Measurements from ENCODE around the gene CRP. TPM values are rescaled to one million over a fixed set of nuclear protein-coding genes. Genes with fewer than 3 reads are reported as not detected.
A peak's percentile ranks its signal among the peaks of the same experiment; 100 is the strongest.
"Not testable (repeated sequence)": the region's sequence is repeated elsewhere in the genome, so short reads cannot be mapped to it uniquely, and the experiment has no call there.

CRP gene
- total RNA-seq, 4 donors from 2014 or later = not detected

DNA sequence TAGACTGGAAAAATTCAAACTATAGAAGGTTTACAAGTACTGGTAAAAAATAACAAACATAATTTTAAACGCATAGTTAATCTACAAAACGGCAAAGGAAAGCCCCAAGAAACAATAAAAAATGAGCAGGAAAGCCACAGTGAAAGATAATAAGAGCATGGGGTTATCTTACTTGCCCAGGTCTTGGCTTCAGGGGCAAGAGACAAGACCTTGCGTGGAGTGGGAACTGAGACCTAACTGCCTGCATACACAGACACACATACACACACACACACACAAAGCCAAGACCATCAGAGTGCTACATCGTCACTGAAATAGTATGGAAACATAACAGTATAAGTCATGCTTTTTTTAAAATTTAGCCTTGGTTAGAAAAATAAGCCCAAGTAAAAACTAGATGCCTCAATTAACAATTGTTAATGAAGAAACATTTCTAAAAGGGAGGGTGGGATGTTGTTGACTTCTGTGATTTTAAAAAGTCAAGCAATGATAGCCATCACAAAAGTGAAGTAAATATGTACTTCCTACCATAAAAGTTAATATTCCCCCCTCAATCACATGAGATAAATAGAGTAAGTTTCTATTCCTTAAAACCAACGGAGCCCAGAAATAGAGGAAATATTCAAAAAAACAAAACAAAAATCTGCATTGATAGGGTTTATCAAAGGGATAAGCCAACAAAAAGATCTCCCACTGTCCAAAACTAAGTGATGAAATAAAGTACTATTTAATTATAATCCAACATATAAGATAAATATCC lies 29.4 kb upstream of the CRP start:
- H3K36me3 ChIP-seq = no peaks in the 10 kb centered on the region
- no peak overlapping the region for H3K27ac ChIP-seq
- no peak overlapping the region for H3K4me3 ChIP-seq
- H3K27me3 ChIP-seq = no peaks in the 10 kb centered on the region
- no peaks in the 10 kb centered on the region for H3K9me3 ChIP-seq
- no peaks in the 10 kb centered on the region for H3K4me1 ChIP-seq
- no peak for DNase-seq
- no peak for TF ChIP-seq CTCF (IDR thresholded peaks at IDR 0.05)
- TF ChIP-seq POLR2A (IDR thresholded peaks at IDR 0.05) = no peak

- DNase-seq = no peak
- no peak for TF ChIP-seq CTCF (IDR thresholded peaks at IDR 0.05)
- no peak for TF ChIP-seq POLR2A (IDR thresholded peaks at IDR 0.05)
- H3K27me3 ChIP-seq = no peaks in the 10 kb centered on the region
- H3K4me1 ChIP-seq = no peaks in the 10 kb centered on the region
- H3K4me3 ChIP-seq = no peak overlapping the region
- H3K27ac ChIP-seq = no peak overlapping the region
- no peaks in the 10 kb centered on the region for H3K9me3 ChIP-seq
- H3K36me3 ChIP-seq = no peaks in the 10 kb centered on the region
Observed at GRCh38 chr1:159737238-159737916, 23.0 kb upstream of the CRP start.

GRCh38 chr1:159723188-159723587 lies 8.8 kb upstream of the CRP start:
- not testable (repeated sequence) for H3K9me3 ChIP-seq, H3K27me3 ChIP-seq, H3K4me3 ChIP-seq, H3K27ac ChIP-seq, H3K36me3 ChIP-seq, DNase-seq, H3K4me1 ChIP-seq

GRCh38 chr1:159719990-159720389 lies 5.6 kb upstream of the CRP start:
- TF ChIP-seq CTCF (IDR thresholded peaks at IDR 0.05) (no peak), POLR2A (IDR thresholded peaks at IDR 0.05) (no peak)
- peaks cover 0 to 2% (median 0%) of the 10 kb centered on the region in 4 donors for H3K9me3 ChIP-seq

DNA sequence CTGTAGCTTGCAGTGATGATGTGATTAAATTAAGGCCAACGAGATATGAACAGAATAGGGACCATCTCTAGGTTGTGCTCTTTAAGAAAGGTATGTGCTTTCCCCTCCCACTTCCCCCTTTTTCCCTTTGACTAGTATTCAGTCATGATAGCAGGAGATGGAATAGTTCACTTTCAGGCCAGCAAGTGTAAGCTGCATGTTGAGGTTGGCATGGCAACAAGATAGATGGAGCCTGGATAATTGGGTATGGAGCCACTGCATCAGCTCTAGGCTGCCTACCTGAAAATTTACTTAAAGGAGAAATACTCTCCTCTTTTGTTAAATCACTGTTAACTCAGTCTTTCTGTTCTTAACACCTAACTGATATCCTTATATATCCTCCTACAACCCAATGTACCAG lies 1.5 kb upstream of the CRP start:
- no peaks in the 10 kb centered on the region for H3K36me3 ChIP-seq
- H3K4me3 ChIP-seq = no peak overlapping the region
- no peak for TF ChIP-seq CTCF (IDR thresholded peaks at IDR 0.05)
- TF ChIP-seq POLR2A (IDR thresholded peaks at IDR 0.05) = no peak
- H3K27me3 ChIP-seq = no peaks in the 10 kb centered on the region
- H3K27ac ChIP-seq = no peak overlapping the region
- H3K4me1 ChIP-seq = no peaks in the 10 kb centered on the region
- H3K9me3 ChIP-seq = no peaks in the 10 kb centered on the region
- no peak for DNase-seq

More at GRCh38 chr1:159719990-159720389, 5.6 kb upstream of the CRP start:
- no peak for DNase-seq
- no peaks in the 10 kb centered on the region for H3K36me3 ChIP-seq
- no peaks in the 10 kb centered on the region for H3K27me3 ChIP-seq
- H3K27ac ChIP-seq = no peak overlapping the region
- no peak overlapping the region for H3K4me3 ChIP-seq
- H3K4me1 ChIP-seq = no peaks in the 10 kb centered on the region

- Histone ChIP-seq H3K4me1 (no peaks in the 10 kb centered on the region), H3K9me3 (no peaks in the 10 kb centered on the region), H3K27me3 (no peaks in the 10 kb centered on the region), H3K4me3 (no peak overlapping the region), H3K36me3 (no peaks in the 10 kb centered on the region), H3K27ac (no peak overlapping the region)
- peak in 1 of 3 donors; percentile 44 for DNase-seq
- TF ChIP-seq POLR2A (IDR thresholded peaks at IDR 0.05) = no peak
- no peak for TF ChIP-seq CTCF (IDR thresholded peaks at IDR 0.05)
Observed at GRCh38 chr1:159712080-159712479, 2.3 kb downstream of the CRP start.
